Muscle of back (tissue), 11 donors: ENCODE measurements around the gene LRRC1. TPM values are rescaled to one million over a fixed set of nuclear protein-coding genes. Genes with fewer than 3 reads are reported as not detected.

Experiments
- DNase-seq, 3 donors: peaks; one replicate each; pipeline versions ENCODE4 v3.0.0 to v3.0.0-alpha.2; 2013
- polyA plus RNA-seq, 10 donors: library from polyadenylated mRNA; unstranded; fragments of 120-200 nt; gene quantifications; one replicate each; pipeline ENCODE4 v1.2.1, GENCODE V29; 2013; ENCODE audit not compliant: insufficient read length in 10 of 10

The LRRC1 gene
- polyA plus RNA-seq, 10 donors, result 6.3 to 11.2 (median 8.1) TPM

DNA sequence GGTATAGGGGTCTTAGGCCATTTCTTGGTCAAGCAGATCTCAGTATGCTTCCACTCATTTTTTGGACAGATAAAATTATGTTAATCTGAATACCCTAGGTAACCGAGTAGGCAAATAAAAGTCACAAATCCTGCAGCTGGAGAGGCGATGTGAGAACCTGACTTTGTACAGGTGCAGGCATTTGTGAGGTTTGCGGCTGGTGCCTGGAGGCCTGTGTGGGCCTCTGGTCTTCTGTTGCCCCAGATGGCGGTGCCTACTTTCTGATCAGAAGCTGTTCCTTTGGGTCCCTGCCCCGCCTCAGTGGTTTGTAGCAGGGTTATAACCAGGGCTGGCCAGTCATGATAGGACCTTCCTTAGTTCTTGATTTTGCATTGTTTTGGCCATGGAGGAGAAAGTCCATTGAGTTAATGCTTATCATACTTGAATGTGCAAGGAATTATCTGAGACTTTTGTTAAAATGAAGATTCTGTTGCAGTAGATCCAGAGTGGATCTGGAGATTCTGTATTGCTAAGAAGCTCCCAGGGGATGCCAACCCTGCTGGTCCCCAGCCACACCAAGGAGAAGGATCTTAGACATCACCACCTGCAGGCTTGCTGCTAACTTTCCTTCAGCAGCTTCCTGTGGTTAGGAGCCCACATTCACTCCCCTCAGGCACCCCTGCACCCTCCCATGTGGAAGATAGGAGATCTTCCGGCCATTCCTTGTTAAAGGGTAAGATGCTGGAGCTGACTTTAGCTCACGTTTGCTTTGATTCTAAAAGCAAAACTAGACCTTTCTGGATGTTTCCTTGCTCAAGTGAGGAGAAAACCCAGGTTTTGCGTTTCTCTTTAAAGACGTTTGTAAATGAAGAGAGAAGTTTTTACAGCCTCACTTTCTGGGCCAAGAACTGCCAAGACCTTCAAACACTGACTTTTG lies 50.7 kb downstream of the LRRC1 start:
- no peak for DNase-seq

DNA sequence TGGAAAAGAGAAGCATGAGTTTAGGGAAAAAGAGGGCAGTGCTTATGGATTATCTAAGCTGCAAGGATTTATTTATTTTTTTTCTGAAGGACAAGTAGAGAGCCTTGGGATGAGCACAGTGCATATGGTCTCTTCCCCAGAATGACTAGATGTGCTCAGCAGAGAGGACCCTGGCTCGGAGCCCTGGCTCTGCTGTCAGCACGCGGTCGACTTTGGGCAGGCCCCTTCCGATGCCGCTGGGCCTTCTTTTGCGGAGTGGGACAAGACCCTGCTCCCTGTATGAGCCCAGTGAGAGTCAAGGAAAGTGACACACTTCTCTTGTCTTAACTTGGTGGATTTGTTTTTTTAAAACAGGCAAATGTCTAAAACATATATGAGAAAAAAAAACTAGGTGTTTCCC lies 51.4 kb downstream of the LRRC1 start:
- no peak for DNase-seq

DNA sequence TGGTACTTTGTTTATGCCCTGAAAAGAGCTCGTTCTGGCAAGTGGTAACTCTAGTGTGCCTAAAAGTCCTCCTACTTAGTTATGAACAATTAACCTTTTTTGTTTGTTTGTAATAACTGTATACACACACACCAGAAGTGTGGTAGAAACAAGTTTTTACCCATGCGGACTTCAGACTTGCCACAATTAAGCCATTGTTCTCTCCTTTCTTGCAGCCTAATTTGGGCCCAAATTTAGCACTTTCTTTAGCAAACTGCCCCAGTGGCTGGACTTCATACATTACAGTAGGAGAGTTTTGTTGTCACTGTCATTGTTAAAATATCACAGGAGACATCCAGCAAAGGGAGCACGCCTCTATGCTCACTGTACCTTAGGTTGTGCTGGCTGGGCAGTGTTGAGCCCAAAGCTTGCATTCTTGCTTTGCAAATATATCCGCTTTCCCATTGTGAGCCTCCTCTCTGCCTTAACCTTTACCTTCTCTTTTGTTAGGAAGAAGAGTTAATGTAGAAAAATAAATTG lies 53.0 kb downstream of the LRRC1 start:
- DNase-seq, result no peak

DNA sequence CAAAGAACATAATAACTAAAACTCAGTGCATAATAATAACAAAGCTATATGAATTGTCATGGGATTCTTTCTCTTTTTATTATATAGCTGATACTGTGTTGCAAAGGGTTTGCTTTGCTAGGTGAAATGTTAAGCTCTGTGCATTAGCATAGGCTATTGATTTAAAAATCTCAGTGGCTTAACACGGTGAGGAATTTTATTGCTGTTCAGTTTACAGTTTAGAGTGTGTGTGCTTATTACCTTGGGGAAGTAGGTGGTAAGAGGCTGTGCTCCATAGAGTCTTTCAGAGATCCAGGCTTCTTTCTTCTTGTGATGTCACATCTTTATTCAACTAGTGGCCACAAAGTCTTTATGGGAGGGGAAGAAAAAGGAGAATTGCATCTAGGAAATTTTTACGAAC lies 55.7 kb downstream of the LRRC1 start:
- DNase-seq, result no peak

DNA sequence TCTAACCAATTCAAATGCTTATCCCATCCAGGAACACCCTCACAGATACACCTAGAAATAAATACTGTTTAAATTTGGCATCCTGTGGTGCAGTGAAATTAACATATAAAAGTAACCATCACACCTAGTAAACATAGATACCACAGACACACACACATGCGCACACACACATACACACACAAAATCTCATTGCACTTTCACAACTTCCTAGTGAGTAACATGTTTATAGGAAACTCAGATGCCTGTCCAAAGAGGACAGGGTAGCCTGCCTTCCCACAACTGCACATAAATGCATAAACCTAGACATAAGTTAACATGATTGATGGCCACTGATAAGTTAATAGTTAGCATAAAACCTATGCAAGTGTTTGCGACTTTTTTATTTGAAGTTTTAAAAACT lies 56.8 kb downstream of the LRRC1 start:
- DNase-seq, result no peak

DNA sequence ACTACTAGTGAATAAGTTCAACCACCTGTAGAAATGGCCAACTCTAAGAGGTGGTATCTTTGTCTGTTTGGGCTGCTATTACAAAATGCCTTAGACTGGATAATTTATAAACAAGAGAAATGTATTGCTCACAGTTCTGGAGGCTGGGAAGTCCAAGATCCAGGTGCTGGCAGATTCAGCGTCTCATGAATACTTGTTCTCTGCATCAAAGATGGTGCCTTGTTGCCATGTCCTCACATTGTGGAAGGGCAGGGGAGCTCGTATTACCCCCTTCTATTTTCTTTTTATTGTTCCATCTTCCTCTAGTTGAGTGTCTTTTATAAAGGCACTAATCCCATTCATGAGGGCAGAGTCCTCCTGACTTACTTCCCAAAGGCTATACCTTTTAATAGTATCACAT lies 58.0 kb downstream of the LRRC1 start:
- no peak for DNase-seq

DNA sequence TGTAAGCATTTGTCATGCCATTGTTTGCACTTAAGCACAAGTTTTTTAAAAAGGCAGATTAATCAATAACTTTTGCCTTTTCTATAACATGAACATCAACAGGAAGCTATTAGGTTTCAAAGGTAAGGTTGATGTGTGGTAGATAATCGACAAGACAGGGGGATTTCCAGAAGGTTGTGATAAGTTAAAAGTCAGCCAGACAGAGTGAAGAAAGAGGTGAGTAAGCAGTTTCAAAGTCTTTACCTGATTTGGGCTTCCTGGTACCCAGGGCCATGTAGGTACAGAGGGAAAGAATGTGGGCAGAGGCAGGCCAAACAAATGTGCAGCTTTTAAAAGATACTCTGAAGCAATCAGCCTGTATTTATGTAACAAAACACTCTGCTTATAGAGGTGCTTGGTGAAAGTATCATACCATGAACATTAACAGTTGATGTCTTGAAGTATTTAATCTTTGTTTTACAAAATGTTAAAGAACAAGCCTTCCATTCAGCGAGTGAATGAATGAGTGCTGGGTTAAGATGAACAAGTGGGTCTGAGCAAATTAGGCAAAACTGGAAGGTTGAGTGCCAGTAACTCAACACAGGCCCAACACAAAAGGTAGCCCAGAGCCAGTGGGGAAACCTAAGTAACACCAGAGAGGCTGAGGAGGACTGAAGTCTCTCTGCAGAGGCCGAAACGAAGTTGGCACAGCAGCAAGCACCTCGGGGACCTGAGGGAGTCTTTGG lies 60.2 kb downstream of the LRRC1 start:
- DNase-seq, result no peak

DNA sequence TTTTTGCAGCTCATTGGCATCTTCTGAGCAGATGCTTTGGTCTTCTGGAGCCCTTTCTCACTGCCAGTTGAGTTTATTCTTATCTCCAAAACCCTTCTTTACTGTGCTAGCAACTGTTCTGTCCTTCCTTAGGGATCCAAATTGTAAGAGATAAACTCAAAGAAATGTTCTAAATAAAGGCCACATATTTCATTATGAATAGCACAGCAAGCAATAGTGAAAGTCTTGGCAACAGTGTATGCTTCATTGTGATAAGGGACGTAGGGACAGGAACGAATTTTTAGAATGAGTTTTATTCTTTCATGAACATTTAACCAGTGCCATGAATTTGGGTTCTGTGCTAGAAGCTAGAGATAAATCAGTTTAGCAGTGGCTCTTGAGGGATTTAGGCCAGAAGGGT lies 61.1 kb downstream of the LRRC1 start:
- DNase-seq, result no peak

DNA sequence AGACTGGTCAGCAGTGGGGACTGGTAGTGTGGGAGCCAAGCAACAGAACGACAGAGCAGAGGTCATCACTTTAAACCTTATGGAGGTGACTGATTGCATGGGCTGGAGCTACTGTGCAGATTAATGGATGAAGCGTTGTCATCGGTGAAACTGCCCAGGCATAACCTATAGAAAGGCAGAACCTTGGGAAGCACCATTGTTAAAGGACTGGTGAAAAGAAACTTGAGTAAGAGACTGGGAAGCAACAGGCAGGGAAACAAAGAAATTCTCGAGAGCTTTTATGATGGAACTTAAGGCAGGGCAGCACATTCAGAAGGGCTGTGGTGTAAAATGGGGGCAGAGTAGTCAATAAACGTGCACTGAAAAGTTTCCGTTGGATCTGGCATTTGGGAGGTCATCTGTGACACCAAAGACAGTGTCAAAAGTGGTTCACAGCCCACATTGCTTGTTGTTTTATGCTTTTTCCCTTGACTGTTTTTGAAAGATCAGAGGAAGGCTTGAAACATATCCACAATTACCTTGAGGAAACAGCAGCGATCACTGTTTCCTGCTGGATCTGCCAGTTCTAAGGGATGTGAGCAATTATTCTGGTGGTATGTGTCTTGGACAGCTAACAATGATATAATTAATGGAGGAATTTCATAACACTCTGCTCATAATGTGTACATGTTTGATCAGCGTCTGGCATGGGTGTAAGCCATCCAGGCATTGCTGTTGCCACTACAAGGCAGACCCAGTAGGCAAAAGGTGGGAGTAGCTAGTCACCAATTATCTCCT lies 62.7 kb downstream of the LRRC1 start:
- DNase-seq, result no peak

DNA sequence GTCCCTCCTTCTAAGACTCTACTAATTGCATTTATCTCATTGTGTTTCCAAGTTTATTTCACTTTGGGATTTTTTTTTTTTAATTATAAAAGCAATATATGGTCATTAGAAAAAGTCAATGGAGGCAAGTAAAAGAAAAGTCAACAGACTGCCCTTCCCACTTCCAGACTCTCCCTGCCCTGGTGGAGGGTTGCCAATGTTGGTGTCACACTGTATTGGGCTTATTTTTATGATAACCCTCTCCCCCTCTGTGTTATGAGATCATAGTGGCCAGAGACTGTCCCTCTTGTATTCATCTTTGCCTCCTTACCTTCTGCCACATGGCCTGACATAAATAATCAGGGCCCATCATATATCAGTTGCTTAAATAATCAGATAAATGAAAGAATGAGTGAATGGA lies 63.4 kb downstream of the LRRC1 start:
- DNase-seq, result no peak

DNA sequence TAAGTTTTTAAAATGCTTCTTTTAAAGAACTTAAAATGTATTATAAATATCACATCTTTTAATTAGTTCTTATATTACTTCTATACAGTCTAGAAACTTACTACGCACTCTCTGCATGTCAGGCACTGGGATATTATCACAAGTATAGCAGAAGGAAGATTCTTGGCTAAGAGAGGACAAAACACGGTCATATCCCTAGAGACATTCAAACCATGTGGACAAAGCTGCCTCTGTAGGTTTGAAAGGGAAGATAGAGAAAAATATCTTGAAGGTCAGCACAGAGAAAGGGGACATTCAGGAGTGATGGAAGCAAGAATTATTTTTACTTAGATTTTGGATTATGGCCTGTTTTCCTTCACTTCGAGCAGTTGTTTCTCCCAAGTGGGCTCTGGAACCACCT lies 64.1 kb downstream of the LRRC1 start:
- DNase-seq, result no peak

DNA sequence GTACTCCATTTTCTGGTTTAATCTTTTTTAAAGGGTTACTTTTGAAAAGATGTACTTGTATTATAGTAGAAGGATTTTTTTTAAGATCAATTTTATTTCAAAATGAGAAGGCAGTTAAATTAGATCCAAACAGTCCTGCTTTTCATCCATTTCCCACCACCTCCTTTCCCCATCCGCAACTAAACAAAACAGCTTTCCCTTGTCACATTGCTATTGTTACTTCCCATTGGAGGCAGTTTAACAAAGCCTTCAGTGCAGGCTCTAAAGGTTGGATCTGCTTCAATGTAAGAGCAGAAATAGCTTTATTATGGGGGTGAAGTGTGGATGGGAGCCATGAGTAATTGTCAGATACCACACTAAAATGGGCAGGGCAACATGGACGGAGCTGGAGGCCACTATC lies 65.7 kb downstream of the LRRC1 start:
- DNase-seq, result no peak

DNA sequence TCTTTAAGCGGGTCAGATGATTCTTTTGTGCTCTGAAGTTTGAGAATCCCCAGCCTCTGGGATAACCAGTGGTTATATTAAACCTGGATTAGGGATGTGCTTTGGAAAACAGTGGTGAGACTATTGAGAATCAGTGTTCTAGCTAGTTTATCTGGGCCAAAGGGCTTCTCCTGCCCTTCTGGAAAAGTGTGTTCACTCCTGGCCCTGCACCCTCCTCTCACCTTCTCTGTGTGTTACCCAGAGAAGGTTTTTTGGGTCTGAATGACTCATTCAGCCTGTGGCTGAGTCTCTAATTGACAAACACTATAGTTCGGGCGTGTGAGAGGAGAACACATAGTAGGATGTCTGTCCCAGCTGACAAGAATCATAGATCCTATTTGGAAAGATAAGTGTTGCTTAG lies 66.7 kb downstream of the LRRC1 start:
- no peak for DNase-seq

DNA sequence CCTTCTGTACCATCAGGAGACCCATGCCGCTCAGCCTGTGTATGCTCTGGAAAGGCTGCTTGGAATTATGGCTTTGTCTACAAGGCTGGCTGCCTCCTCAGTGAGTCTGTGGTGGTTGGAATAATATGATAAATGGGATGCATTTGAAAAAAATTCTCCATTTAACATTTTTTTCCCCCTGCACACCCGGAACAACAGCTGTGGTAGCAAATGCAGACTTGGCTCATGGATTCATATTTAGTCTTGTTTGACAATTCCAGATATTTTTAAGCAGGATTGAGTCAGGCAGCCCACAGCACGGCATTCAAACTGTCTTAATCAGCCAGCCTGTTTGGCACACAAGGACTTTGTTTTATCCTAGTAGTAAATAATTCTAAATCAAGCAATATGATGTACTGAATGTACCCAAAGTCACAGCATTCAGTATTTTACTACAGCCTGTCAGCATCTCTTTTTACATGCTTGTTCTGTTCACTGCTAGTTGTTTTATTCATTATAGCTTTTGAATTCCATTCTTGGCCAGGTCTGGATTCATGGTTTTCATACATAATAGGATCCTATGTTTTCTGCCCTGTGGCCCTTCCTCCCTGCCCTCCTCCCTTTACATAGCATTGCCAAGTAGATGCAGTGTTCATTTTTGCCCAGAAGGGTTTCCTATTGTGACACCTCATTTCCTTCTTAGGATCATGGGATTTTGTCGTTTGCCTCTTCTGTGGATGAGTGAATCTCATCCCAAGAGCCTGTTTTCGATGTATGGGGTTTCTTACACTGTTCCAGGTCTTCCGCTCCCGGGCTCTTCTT lies 68.1 kb downstream of the LRRC1 start:
- peak; percentile 53 to 81 (median 67) for DNase-seq

DNA sequence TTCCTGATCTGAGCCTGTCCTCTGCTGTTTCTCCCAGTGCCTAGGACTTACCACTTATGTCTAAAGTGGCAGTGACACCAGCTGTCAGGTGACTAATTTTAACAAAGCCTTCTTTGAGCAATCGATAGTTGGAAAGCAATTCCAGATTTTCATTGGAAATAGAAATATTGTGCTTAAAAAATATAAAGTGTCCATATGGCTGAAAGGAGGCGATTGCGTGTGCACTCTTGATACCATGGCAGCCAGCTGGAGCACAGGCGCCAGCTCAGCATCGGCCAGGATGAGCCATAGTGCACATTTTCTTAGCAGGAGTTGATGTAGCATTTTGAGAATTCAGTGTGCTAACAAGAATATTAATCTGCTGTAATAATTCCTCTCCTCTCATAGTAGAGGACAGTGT lies 70.0 kb downstream of the LRRC1 start:
- no peak for DNase-seq

DNA sequence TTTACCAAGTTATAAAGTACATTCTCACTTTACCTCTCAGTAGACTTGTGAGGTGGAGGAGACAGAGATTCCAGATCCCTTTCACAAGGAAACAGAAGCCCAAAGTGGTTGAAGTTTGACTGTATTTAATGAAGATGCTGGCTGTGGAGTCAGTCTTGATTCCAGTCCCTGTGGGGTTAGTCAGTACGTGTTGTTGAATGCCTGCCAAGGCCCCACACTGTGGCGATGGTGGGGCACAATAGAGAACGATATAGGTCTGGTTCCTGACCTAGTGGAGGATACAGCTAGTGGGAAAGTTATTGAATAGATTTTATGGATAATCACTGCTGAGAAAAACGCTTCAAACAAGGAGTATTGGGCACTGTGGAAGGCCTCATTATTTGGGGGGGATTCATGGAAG lies 71.4 kb downstream of the LRRC1 start:
- DNase-seq, result no peak

DNA sequence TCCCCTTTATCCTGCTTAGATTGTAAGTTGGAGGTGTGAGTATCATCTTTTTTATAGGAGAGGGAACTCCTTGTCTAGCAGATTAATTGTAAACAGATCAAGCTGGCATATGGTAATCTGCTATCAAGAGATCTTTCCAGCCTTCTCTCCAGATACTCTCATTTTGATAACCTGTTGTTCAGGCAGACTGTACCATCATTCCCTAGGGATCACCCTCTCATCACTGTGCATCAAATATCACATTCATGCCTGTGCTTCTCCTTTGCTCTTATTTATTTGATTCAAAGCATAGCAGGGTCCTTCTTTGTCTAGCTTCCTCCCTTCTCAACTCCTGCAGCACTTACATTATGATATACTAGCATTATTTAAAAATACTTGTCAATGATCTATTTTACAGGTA lies 73.8 kb downstream of the LRRC1 start:
- DNase-seq, result no peak

DNA sequence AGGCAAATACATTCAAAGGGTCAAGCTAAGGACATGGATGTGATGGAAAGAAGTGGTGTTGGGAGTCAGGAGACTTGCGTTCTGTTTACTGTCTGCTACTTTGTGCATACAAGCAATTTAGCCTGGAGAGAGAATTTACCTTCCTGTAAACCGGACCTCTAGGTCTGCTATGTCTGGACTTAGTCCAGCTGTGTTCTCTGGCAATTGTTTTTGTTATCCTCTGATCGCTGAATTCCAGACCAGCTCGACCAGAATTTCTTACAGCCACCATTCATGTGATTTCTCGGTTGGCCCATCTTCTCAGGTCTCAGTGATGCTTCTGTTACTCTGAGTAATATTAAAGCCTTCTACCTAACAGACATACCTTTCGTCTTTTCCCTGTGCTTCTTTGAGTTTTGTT lies 75.2 kb downstream of the LRRC1 start:
- no peak for DNase-seq

DNA sequence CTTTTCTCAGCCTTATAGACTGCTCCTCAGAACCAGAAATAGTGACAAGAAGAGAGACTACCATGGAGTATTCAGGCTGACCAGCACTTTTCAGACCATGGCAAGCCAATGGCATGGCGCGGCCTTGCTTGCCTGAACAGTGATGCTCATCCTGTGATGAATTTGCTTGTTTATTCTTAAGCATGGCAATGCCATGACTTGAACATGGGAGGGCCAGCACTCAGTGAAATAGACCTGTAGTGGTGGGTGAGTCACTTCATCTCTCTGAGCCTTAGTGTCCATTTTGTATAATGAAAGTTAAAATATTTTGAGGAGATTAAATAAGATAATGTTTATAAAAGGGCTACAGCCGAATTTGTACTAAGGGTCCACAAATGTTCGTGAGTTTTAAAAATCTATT lies 79.1 kb downstream of the LRRC1 start:
- DNase-seq, result no peak

DNA sequence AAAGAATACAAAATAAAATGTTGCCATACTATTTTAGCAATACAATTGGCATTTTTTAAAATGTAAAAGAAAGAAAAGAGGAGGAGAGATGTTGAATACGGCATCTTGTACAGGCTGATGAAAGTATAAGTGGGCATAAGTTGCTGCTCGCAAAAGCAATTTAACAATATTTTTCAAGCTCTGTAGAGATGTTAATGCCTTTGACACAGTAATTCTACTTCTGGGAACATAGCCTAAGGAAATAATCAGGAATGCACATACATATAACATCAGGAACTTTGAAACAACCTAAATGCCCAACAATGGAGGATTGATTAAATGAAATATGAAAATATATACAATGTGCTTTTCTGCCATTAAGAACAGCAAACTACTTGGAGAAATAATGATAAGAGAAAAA lies 80.2 kb downstream of the LRRC1 start:
- no peak for DNase-seq

DNA sequence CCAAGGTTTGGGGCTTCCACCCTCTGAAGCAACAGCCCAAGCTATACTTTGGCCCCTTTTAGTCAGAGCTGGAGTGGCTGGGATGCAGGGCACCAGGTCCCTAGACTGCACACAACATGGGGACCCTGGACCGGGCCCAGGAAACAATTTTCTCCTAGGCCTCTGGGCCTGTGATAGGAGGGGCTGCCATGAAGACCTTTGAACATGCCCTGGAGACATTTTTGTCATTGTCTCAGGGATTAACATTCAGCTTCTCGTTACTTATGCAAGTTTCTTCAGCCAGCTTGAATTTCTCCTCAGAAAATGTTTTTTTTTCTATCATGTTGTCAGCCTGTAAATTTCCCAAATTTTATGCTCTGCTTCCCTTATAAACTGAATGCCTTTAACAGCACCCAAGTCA lies 82.3 kb downstream of the LRRC1 start:
- no peak for DNase-seq

DNA sequence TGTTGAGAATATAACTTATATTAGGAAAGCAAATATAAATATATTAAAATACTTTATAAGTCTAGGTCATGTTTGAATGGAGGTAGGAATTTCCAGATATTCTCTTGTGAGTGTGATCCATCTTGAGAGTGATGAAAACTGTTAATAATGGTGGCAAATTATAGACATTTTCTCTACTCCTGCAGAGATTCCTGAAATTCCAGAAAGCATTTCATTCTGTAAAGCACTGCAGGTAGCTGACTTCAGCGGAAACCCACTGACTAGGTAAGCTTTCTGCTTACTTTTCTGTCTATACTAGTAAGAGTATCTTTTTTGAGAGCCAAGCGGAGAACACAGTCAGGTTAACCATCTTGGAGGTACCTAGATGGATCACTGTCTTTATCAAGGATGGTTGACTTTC lies 84.0 kb downstream of the LRRC1 start:
- DNase-seq, result no peak
